Measurements from ENCODE around the gene KSR2. TPM values are rescaled to one million over a fixed set of nuclear protein-coding genes. Genes with fewer than 3 reads are reported as not detected.

KSR2 gene
- total RNA-seq, 1 experiment from 2014 or later, result 1.3 TPM

DNA sequence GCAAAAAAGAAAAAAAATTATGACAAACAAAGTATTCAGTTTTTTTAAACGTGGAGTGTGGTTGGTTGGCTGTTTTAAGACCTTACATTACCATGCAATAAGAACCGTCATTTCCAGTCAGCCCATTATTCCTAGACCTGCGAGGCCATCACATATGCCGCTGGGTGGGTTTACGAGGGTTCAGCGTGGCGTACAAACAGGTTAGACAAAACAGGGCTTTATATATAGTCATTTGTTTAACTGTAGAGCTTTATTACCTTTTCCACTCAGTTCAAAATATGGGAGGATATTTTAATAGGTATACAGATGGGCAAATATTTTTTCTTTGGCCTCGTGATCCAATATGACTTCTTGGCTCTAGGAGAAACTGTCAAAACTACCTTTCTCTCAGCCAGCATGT is 67.2 kb downstream of the KSR2 start:
- H3K9me3 Mint-ChIP-seq, result no peaks in the 10 kb centered on the region
- H3K56ac ChIP-seq (ENCODE audit: insufficient read length, low read depth, low read length), result no peak overlapping the region
- H3K27me3 Mint-ChIP-seq (ENCODE audit: low read depth), result no peaks in the 10 kb centered on the region
- no peaks in the 10 kb centered on the region for H3K36me3 Mint-ChIP-seq (ENCODE audit: insufficient read depth in 1 of 3, low read depth in 3 of 3)
- no peak overlapping the region for H3K14ac ChIP-seq (ENCODE audit: insufficient read depth, low read length)
- no peak for DNase-seq
- no peak overlapping the region for H3K27ac Mint-ChIP-seq
- H3K23ac ChIP-seq (ENCODE audit: insufficient read length, low read depth, low read length), result no peak overlapping the region
- no peaks in the 10 kb centered on the region for H4K20me1 ChIP-seq (ENCODE audit: control insufficient read depth, insufficient read depth, insufficient read length)
- H3K4me3 Mint-ChIP-seq, result no peak overlapping the region
- H3K27me3 ChIP-seq (ENCODE audit: insufficient read depth, low read length), result no peaks in the 10 kb centered on the region
- no peaks in the 10 kb centered on the region for H3K23me2 ChIP-seq (ENCODE audit: insufficient read length, low read depth, low read length, poor library complexity, severe bottlenecking)
- no peak overlapping the region for H2BK120ac ChIP-seq (ENCODE audit: low read depth, low read length, poor library complexity, severe bottlenecking)
- no peak overlapping the region for H3K4me2 ChIP-seq (ENCODE audit: insufficient read depth, insufficient read length, low read length)
- H2BK5ac ChIP-seq (ENCODE audit: insufficient read length, low read length), result no peak overlapping the region
- TF ChIP-seq, protein P1, sequence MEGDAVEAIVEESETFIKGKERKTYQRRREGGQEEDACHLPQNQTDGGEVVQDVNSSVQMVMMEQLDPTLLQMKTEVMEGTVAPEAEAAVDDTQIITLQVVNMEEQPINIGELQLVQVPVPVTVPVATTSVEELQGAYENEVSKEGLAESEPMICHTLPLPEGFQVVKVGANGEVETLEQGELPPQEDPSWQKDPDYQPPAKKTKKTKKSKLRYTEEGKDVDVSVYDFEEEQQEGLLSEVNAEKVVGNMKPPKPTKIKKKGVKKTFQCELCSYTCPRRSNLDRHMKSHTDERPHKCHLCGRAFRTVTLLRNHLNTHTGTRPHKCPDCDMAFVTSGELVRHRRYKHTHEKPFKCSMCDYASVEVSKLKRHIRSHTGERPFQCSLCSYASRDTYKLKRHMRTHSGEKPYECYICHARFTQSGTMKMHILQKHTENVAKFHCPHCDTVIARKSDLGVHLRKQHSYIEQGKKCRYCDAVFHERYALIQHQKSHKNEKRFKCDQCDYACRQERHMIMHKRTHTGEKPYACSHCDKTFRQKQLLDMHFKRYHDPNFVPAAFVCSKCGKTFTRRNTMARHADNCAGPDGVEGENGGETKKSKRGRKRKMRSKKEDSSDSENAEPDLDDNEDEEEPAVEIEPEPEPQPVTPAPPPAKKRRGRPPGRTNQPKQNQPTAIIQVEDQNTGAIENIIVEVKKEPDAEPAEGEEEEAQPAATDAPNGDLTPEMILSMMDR (conservative IDR thresholded peaks at IDR 0.05), result no peak
- no peak overlapping the region for H4K5ac ChIP-seq (ENCODE audit: insufficient read length, low read depth, low read length)
- H3K9me3 ChIP-seq (ENCODE audit: control insufficient read depth, low read depth, low read length), result no peaks in the 10 kb centered on the region
- no peaks in the 10 kb centered on the region for H3K4me1 ChIP-seq (ENCODE audit: insufficient read depth, low read length)
- H3K4me1 Mint-ChIP-seq, result no peaks in the 10 kb centered on the region
- no peak overlapping the region for H4K8ac ChIP-seq (replicated peaks; ENCODE audit: insufficient read length, low read depth, low read length)
- H2AFZ ChIP-seq (ENCODE audit: low read length), result no peak overlapping the region
- H2BK15ac ChIP-seq (ENCODE audit: low read depth, low read length), result no peak overlapping the region
- no peak overlapping the region for H2BK20ac ChIP-seq (ENCODE audit: low read depth, low read length, poor library complexity, severe bottlenecking)
- H4K91ac ChIP-seq (ENCODE audit: insufficient read length, low read depth, low read length), result no peak overlapping the region
- H3K9ac ChIP-seq (ENCODE audit: extremely low read depth, insufficient read length, low read length), result no peak overlapping the region
- no peak overlapping the region for H3K4ac ChIP-seq (ENCODE audit: low read depth, low read length)
- H3K79me2 ChIP-seq (ENCODE audit: insufficient read depth, low read length), result no peaks in the 10 kb centered on the region
- no CpG with 5 or more reads among the region's 8 CpGs for WGBS (ENCODE audit: extremely low coverage, insufficient read length, low lambda C conversion rate)
- no peaks in the 10 kb centered on the region for H3K79me1 ChIP-seq (ENCODE audit: insufficient read depth, low read depth, low read length, poor library complexity, severe bottlenecking)
- H3T11ph ChIP-seq (ENCODE audit: low read length), result no peak overlapping the region
- no peak overlapping the region for H3K18ac ChIP-seq (ENCODE audit: insufficient read length, low read depth, low read length)
- H2AK5ac ChIP-seq (ENCODE audit: insufficient read length, low read length), result no peak overlapping the region
- H2BK12ac ChIP-seq (ENCODE audit: insufficient read length, low read depth, low read length), result no peak overlapping the region
- no peak overlapping the region for H3K27ac ChIP-seq (ENCODE audit: insufficient read length, low read depth, low read length)

Measured in H9 (cell line).